ENCODE measurements around the gene C7. TPM values are rescaled to one million over a fixed set of nuclear protein-coding genes. Genes with fewer than 3 reads are reported as not detected.
"Not testable (repeated sequence)": the region's sequence is repeated elsewhere in the genome, so short reads cannot be mapped to it uniquely, and the experiment has no call there.

The C7 gene
- total and polyA plus RNA-seq, 9 donors: 0.80 to 15.7 (median 1.5) TPM

DNA sequence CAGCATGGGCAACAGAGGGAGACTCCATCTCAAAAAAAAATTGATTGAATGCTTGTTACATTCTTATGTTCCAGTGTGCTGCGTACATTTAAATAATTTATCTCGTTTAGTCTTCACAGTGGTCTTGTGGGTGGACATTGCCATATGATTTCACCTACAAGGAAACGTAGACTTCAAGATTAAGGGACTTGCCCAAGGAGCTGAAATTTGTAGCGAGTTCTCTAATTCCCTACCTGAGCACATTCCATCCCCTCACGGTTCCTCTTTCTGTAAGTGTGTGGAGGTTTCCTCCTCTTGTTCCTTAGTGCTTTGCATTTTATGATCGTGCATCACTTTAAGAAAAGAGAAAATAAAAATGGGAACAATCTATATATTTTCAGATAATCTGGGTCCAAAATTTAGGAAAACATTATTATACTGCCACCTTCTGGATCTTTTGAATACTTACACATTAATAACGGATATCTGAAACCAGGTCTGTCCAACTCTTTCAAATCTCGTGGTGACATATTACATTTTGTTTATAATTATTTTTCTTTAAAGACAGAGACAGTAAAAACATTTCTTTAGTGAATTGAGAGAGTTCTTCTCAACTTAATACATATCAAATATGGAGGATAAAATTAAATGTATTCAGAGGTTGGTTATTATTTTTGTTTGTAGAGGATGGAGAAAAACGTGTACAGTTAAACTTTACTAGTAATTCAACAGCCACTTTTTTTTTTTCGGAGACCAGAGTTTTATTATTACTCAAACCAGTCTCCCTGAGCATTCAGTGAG is 29.9 kb upstream of the C7 start:
- peak; percentile 44 for DNase-seq
- no peaks in the 10 kb centered on the region for H3K27me3 ChIP-seq (ENCODE audit: control insufficient read depth, insufficient read depth, low read length)
- WGBS (ENCODE audit: insufficient coverage): no CpG with 5 or more reads among the region's 10 CpGs

DNA sequence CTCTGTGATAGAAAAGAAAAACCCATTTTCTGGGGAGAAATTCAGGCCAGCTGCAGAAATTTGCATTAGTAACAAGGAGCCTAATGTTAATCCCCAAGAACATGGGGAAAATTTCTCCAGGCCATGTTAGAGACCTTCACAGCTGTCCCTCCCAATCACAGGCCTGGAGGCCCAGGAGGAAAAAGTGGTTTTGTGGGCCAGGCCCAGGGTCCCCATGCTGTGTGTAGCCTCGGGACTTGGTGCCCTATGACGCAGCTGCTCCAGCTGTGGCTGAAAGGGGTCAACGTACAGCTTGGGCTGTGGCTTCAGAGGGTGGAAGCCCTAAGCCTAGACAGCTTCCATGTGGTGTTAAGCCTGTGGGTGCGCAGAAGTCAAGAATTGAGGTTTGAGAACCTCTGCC is 27.0 kb upstream of the C7 start:
- Histone ChIP-seq H3K9me3 (replicated peaks; ENCODE audit: control insufficient read depth, low read depth, low read length) (no peaks in the 10 kb centered on the region), H3K27me3 (ENCODE audit: control insufficient read depth, insufficient read depth, low read length) (no peaks in the 10 kb centered on the region), H3K36me3 (ENCODE audit: control insufficient read depth, insufficient read depth, low read length) (no peaks in the 10 kb centered on the region), H3K4me1 (ENCODE audit: control insufficient read depth, insufficient read depth, low read length) (no peaks in the 10 kb centered on the region), H3K4me3 (ENCODE audit: low read length) (no peak overlapping the region), H3K27ac (ENCODE audit: low read length) (no peak overlapping the region)
- no peak for DNase-seq
- WGBS (ENCODE audit: insufficient coverage): 97% methylated on average over 4 of the region's 4 CpGs

More for the DNA sequence above, 29.9 kb upstream of the C7 start:
- no peaks in the 10 kb centered on the region for H3K36me3 ChIP-seq (ENCODE audit: control insufficient read depth, insufficient read depth, low read length)
- no peak overlapping the region for H3K27ac ChIP-seq (ENCODE audit: low read length)
- no peaks in the 10 kb centered on the region for H3K4me1 ChIP-seq (ENCODE audit: control insufficient read depth, insufficient read depth, low read length)
- no peak overlapping the region for H3K4me3 ChIP-seq (ENCODE audit: low read length)
- H3K9me3 ChIP-seq (replicated peaks; ENCODE audit: control insufficient read depth, low read depth, low read length): no peaks in the 10 kb centered on the region

DNA sequence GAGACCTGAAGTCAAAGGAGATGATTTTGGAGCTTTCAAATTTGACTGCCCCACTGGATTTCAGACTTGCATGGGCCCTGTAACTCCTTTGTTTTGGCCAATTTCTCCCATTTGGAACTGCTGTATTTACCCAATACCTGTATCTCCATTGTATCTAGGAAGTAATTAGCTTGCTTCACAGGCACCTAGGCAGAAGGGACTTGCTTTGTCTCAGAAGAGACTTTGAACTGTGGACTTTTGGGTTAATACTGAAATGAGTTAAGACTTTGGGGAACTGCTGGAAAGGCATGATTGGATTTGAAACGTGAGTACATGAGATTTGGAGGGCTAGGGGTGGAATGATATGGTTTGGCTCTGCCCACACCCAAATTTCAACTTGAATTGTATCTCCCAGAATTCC is 26.2 kb upstream of the C7 start:
- H3K9me3 ChIP-seq (replicated peaks; ENCODE audit: control insufficient read depth, low read depth, low read length); H3K27ac ChIP-seq (ENCODE audit: low read length); H3K4me3 ChIP-seq (ENCODE audit: low read length); H3K4me1 ChIP-seq (ENCODE audit: control insufficient read depth, insufficient read depth, low read length); H3K36me3 ChIP-seq (ENCODE audit: control insufficient read depth, insufficient read depth, low read length); DNase-seq; H3K27me3 ChIP-seq (ENCODE audit: control insufficient read depth, insufficient read depth, low read length): not testable (repeated sequence)
- WGBS (ENCODE audit: insufficient coverage): no CpG with 5 or more reads among the region's 1 CpG

DNA sequence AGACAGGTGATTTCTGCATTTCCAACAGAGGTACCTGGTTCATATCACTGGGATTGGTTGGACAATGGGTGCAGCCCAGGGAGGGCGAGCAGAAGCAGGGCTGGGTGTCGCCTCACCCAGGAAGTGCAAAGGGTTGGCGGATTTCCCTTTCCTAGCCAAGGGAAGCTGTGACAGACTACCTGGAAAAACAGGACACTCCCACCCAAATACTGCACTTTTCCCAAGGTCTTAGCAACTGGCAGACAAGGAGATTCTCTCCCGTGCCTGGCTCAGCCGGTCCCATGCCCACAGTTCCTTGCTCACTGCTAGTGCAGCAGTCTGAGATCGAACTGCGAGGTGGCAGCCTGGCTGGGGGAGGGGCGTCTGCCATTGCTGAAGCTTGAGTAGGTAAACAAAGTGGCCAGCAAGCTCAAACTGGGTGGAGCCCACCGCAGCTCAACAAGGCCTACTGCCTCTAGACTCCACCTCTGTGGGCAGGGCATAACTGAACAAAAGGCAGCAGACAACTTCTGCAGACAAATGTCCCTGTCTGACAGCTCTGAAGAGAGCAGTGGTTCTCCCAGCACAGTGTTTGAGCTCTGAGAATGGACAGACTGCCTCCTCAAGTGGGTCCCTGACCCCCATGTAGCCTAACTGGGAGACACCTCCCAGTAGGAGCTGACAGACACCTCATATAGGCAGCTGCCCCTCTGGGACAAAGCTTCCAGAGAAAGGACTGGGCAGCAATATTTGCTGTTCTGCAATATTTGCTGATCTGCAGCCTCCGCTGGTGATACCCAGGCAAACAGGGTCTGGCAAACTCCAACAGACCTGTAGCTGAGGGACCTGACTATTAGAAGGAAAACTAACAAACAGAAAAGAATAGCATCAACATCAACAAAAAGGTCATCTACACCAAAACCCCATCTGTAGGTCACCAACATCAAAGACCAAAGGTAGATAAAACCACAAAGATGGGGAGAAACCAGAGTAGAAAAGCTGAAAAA is 13.6 kb upstream of the C7 start:
- not testable (repeated sequence) for H3K4me1 ChIP-seq (ENCODE audit: control insufficient read depth, insufficient read depth, low read length); H3K36me3 ChIP-seq (ENCODE audit: control insufficient read depth, insufficient read depth, low read length); DNase-seq; H3K9me3 ChIP-seq (replicated peaks; ENCODE audit: control insufficient read depth, low read depth, low read length); H3K4me3 ChIP-seq (ENCODE audit: low read length); H3K27me3 ChIP-seq (ENCODE audit: control insufficient read depth, insufficient read depth, low read length); H3K27ac ChIP-seq (ENCODE audit: low read length)
- WGBS (ENCODE audit: insufficient coverage): 62% methylated on average over 8 of the region's 10 CpGs

DNA sequence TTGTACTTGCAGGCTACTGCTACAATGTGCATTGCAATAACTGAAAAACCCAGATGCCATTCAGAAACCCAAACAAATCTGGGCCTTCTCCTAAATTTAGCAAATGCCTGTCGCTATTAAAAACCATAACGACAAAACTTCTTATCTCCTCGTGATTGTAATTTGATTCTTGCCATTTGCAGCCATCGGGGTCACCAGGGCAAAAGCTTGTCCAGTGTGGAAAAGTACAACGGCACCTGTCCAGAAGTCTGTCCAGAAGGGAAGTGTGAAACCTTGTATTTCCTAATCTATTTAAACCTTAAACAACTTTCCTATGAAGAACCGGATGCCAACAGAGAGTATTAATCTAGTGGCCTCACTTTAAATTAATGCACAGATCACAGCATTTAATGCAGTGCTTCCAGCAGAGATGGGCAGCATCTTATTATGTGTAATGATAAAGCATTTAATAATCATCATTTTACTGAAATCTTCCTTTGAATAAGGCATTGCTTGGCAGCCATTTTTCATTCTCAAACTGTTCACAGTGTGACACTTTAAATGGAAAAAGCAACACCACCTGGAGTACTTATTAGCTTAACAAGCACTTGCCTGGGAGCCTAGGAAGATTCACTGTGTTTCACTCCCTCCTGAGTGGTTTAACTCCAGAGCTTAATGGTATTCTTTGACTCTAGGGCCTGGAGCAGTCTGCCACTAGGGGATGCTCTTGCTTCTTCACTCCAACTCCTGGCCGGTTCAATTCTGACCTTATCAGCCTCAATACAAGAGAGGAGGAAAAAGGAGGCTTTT is 4.9 kb upstream of the C7 start:
- Histone ChIP-seq H3K9me3 (replicated peaks; ENCODE audit: control insufficient read depth, low read depth, low read length) (no peaks in the 10 kb centered on the region), H3K27me3 (ENCODE audit: control insufficient read depth, insufficient read depth, low read length) (no peaks in the 10 kb centered on the region), H3K4me3 (ENCODE audit: low read length) (no peak overlapping the region), H3K36me3 (ENCODE audit: control insufficient read depth, insufficient read depth, low read length) (no peaks in the 10 kb centered on the region), H3K27ac (ENCODE audit: low read length) (no peak overlapping the region), H3K4me1 (ENCODE audit: control insufficient read depth, insufficient read depth, low read length) (no peaks in the 10 kb centered on the region)
- 33% methylated on average over 3 of the region's 7 CpGs for WGBS (ENCODE audit: insufficient coverage)
- peak; percentile 60 for DNase-seq

DNA sequence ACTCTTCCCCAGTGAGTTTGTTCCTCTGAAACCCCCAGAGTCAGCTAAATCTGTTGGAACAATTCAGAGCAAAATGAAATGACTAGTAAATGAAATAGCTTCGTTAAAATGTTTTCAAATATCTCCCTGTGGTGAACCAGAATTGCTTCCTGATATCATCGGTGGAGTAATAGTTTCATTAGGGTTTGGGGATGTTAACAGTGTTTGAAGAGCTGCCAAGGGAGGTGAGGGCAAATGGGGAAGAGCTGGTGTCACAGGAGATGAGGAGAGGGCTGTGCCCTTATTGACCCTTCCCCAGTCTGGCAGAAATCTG is 4.3 kb upstream of the C7 start:
- Histone ChIP-seq H3K36me3 (ENCODE audit: control insufficient read depth, insufficient read depth, low read length) (no peaks in the 10 kb centered on the region), H3K27ac (ENCODE audit: low read length) (no peak overlapping the region)

DNA sequence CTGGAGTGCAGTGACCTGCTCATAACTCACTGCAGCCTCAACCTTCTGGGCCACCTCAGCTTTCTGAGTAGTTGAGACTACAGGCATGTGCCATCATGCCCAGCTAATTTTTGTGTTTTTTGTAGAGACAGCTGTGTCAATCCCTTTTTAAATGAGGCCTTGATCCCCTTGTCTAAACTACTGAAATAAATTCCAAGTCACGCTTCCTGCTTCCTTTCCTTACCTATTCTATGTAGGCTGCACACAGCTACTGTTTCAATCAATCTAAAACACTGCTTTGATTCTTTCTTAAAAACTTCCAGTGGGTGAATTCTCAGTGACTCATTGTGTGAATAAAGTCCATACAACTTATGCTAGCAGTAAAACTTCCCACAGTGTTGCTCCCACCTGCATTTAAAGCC is 2.9 kb upstream of the C7 start:
- H3K4me1 ChIP-seq (ENCODE audit: control insufficient read depth, insufficient read depth, low read length): no peaks in the 10 kb centered on the region
- H3K36me3 ChIP-seq (ENCODE audit: control insufficient read depth, insufficient read depth, low read length): no peaks in the 10 kb centered on the region
- 71% methylated on average over 1 of the region's 1 CpG for WGBS (ENCODE audit: insufficient coverage)
- no peaks in the 10 kb centered on the region for H3K27me3 ChIP-seq (ENCODE audit: control insufficient read depth, insufficient read depth, low read length)
- no peak overlapping the region for H3K27ac ChIP-seq (ENCODE audit: low read length)
- H3K4me3 ChIP-seq (ENCODE audit: low read length): no peak overlapping the region
- DNase-seq: no peak
- H3K9me3 ChIP-seq (replicated peaks; ENCODE audit: control insufficient read depth, low read depth, low read length): no peaks in the 10 kb centered on the region

More for the DNA sequence above, 4.3 kb upstream of the C7 start:
- no peak for DNase-seq
- H3K4me3 ChIP-seq (ENCODE audit: low read length): no peak overlapping the region
- no peaks in the 10 kb centered on the region for H3K27me3 ChIP-seq (ENCODE audit: control insufficient read depth, insufficient read depth, low read length)
- WGBS (ENCODE audit: insufficient coverage): 37% methylated on average over 2 of the region's 2 CpGs
- H3K9me3 ChIP-seq (replicated peaks; ENCODE audit: control insufficient read depth, low read depth, low read length): no peaks in the 10 kb centered on the region
- H3K4me1 ChIP-seq (ENCODE audit: control insufficient read depth, insufficient read depth, low read length): no peaks in the 10 kb centered on the region

DNA sequence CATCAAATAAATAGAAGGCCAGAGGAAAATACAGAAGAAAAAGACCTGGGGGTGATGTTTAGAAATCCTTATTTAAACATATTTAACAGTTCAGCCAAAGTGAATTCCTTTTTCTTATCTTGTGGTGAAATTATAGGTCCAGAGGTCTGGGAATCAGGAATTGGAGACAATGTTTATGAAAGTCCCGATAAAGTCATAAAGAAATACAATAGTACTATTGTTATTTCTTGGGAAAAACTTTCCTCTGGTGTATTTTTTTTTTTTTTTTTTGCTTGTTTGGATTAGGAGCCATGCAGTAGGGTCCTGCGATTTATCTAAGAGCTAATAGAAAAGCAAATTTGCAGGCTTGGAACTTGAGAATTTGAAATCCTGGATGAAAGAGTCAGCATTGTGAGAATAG is 426 bp downstream of the C7 start:
- Histone ChIP-seq H3K27ac (ENCODE audit: low read length) (no peak overlapping the region), H3K36me3 (ENCODE audit: control insufficient read depth, insufficient read depth, low read length) (no peaks in the 10 kb centered on the region), H3K27me3 (ENCODE audit: control insufficient read depth, insufficient read depth, low read length) (no peaks in the 10 kb centered on the region), H3K4me3 (ENCODE audit: low read length) (no peak overlapping the region), H3K4me1 (ENCODE audit: control insufficient read depth, insufficient read depth, low read length) (no peaks in the 10 kb centered on the region), H3K9me3 (replicated peaks; ENCODE audit: control insufficient read depth, low read depth, low read length) (no peaks in the 10 kb centered on the region)
- WGBS (ENCODE audit: insufficient coverage): no CpG with 5 or more reads among the region's 2 CpGs
- DNase-seq: no peak

DNA sequence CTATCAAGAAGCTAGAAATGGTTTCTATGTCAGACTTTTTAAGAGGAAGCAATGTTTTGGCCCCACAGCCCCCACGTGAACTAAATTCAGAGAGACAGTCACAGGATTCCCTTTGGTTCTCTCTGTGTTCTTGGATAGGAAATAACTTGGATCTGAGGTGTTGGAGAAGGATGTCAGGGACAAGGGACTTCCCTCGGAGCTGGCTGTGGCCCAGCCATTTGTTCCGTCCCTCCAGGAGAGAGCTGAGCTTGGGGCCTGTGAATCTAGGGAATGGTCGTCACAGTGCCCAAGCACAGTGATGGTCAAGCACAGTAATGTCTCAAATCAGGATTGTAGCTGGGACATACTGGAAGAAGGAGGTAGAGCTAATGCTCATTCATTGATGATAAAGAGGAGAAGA is 2.0 kb downstream of the C7 start:
- no peaks in the 10 kb centered on the region for H3K36me3 ChIP-seq (ENCODE audit: control insufficient read depth, insufficient read depth, low read length)
- no peak overlapping the region for H3K27ac ChIP-seq (ENCODE audit: low read length)
- no peaks in the 10 kb centered on the region for H3K4me1 ChIP-seq (ENCODE audit: control insufficient read depth, insufficient read depth, low read length)
- no peaks in the 10 kb centered on the region for H3K9me3 ChIP-seq (replicated peaks; ENCODE audit: control insufficient read depth, low read depth, low read length)
- WGBS (ENCODE audit: insufficient coverage): 44% methylated on average over 3 of the region's 4 CpGs
- no peak overlapping the region for H3K4me3 ChIP-seq (ENCODE audit: low read length)
- H3K27me3 ChIP-seq (ENCODE audit: control insufficient read depth, insufficient read depth, low read length): no peaks in the 10 kb centered on the region
- DNase-seq: no peak

DNA sequence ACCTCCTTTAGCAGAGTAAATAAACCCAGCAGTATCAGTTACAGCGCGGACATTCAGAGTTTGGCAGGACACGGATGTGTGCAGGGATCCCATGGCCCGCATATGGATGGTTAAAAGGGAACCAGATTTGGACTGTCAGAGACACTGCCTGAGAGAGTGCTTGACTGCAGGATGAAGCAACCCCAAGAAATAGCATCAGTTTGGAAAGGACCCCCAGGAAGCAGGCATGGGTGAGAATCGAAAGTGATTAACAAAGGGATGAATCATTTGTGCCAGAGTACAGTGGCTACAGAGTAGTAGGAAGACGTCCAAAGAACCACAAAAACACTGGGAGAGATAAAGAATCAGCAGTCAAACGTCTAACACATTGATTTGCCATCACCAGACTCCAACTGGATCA is 5.5 kb downstream of the C7 start:
- H3K27ac ChIP-seq (ENCODE audit: low read length): no peak overlapping the region
- no peaks in the 10 kb centered on the region for H3K36me3 ChIP-seq (ENCODE audit: control insufficient read depth, insufficient read depth, low read length)
- H3K4me3 ChIP-seq (ENCODE audit: low read length): no peak overlapping the region
- 73% methylated on average over 5 of the region's 7 CpGs for WGBS (ENCODE audit: insufficient coverage)
- H3K27me3 ChIP-seq (ENCODE audit: control insufficient read depth, insufficient read depth, low read length): no peaks in the 10 kb centered on the region
- DNase-seq: no peak
- H3K4me1 ChIP-seq (ENCODE audit: control insufficient read depth, insufficient read depth, low read length): no peaks in the 10 kb centered on the region
- H3K9me3 ChIP-seq (replicated peaks; ENCODE audit: control insufficient read depth, low read depth, low read length): no peaks in the 10 kb centered on the region

Measured in muscle of leg (tissue), 11 donors.